ENCODE results near the gene NANOS3. TPM values are rescaled to one million over a fixed set of nuclear protein-coding genes. Genes with fewer than 3 reads are reported as not detected.

Gene NANOS3
- total and polyA plus RNA-seq, 10 of the 15 experiments (the other 5 are each of a cell fraction or from before 2014, with no cell fraction given), result 0.31 to 1.7 (median 0.81) TPM

DNA sequence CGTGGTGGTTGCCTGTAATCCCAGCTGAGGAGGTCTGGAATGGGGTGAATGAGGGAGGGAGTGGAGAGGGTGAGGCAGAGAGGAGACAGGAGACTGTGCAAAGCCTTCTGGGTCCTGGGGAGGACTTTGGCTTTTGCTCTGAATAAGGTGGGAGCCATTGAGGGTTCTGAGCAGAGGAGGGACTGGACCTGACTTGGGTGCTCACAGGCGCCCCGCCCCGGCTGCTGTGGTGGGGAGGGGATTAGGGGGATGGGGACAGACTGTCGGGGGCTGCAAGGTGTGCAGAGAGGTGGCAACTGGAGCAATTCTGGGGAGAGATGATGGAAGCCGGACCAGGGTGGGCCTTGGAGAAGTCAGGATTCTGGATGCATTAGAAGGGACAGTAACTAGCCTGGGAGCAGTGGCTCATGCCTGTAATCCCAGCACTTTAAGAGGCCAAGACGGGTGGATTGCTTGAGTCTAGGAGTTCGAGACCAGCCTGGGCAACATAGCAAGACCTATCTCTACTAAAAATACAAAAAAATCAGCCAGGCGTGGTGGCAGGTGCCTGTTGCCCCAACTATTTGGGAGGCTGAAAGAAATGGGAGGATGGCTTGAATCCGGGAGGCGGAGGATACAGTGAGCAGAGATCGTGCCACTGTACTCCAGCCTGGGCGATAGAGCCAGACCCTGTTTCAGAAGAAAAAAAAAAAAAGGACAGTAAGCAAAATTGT, 16.1 kb upstream of the NANOS3 start:
- ChIA-PET SMC1A (ENCODE audit: uncharacterized antibody, unreplicated experiment) (interaction anchor here (0.5 to 4.6 kb wide), 18 partner anchors 8 to 828 kb away, joined by 3 to 65 read pairs (median 11); partner anchors contain the start of genes C19orf53 and ZSWIM4), RAD21 (ENCODE audit: unreplicated experiment) (interaction anchor here (0.9 to 6.2 kb wide), 18 partner anchors 8 to 589 kb away, joined by 3 to 70 read pairs (median 17); partner anchors contain the start of genes C19orf53 and ZSWIM4), CTCF (interaction anchor here (0.6 to 4.6 kb wide), 17 partner anchors 8 to 229 kb away, joined by 3 to 136 read pairs (median 6); partner anchors contain the start of genes MISP3 and ZSWIM4), POLR2A (interaction anchor here (0.5 to 8.5 kb wide), 15 partner anchors 9 to 708 kb away, joined by 3 to 85 read pairs (median 8); partner anchors contain the start of genes C19orf53 and ZSWIM4)
- 68% methylated on average over 13 of the region's 13 CpGs for WGBS (ENCODE audit: insufficient coverage, insufficient replicate concordance, low lambda C conversion rate, missing lambda C conversion rate)
- no peaks in the 10 kb centered on the region for H3K79me2 ChIP-seq (ENCODE audit: control insufficient read depth, insufficient read depth, low read length)
- peak overlapping the region; percentile 74; the same call in 1 of the 2 replicates for H3K4me3 ChIP-seq
- FAIRE-seq (peak; percentile 84), DNase-seq (ENCODE audit: low read depth, low spot score) (no peak), ATAC-seq (no peak)
- intact Hi-C loops (cut with micrococcal nuclease; ENCODE audit: unreplicated experiment) (loop anchor here (1.0 to 5.0 kb wide), 3 partner anchors 14 to 584 kb away; no protein-coding TSS in a partner anchor), in situ Hi-C loops (cut with MboI) (loop anchor here (5.0 kb wide), 3 partner anchors 79 to 584 kb away; no protein-coding TSS in a partner anchor)
- peak overlapping the region; percentile 98; the same call in 1 of the 2 replicates for H3K4me2 ChIP-seq (ENCODE audit: control insufficient read depth, insufficient read depth)
- no peaks in the 10 kb centered on the region for H3K36me3 ChIP-seq (ENCODE audit: control insufficient read depth in 2 of 2, insufficient read depth in 2 of 2, low read length in 1 of 2)
- no peaks in the 10 kb centered on the region for H4K20me1 ChIP-seq (ENCODE audit: control insufficient read depth, insufficient read depth)
- peak overlapping the region; percentile 87 for H2AFZ ChIP-seq (ENCODE audit: control insufficient read depth, low read depth, low read length)
- peaks cover 0 to 1% of the 10 kb centered on the region in 2 experiments; a peak in 2 of 4 replicates for H3K27me3 ChIP-seq (replicated peaks in 1 of 2; ENCODE audit: control insufficient read depth in 2 of 2, insufficient read depth in 2 of 2, low read length in 1 of 2)
- peak overlapping the region; percentile 96 for H3K9ac ChIP-seq (ENCODE audit: control insufficient read depth, insufficient read depth, low read length)
- H3K4me1 ChIP-seq (ENCODE audit: control insufficient read depth, insufficient read depth, low read length), result peaks cover 8% of the 10 kb centered on the region
- peak overlapping the region; percentile 99 for H3K27ac ChIP-seq (ENCODE audit: control insufficient read depth, insufficient read depth)
- no peak for TF ChIP-seq ZZZ3 (IDR thresholded peaks at IDR 0.05; ENCODE audit: control insufficient read depth, insufficient read length, low read depth)
- TF ChIP-seq, protein P1, sequence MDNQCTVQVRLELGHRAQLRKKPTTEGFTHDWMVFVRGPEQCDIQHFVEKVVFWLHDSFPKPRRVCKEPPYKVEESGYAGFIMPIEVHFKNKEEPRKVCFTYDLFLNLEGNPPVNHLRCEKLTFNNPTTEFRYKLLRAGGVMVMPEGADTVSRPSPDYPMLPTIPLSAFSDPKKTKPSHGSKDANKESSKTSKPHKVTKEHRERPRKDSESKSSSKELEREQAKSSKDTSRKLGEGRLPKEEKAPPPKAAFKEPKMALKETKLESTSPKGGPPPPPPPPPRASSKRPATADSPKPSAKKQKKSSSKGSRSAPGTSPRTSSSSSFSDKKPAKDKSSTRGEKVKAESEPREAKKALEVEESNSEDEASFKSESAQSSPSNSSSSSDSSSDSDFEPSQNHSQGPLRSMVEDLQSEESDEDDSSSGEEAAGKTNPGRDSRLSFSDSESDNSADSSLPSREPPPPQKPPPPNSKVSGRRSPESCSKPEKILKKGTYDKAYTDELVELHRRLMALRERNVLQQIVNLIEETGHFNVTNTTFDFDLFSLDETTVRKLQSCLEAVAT (IDR thresholded peaks at IDR 0.05), result 0 out of 2 replicates have a peak, but pooled peaks have one; percentile 17
- TF ChIP-seq MTA3 (IDR thresholded peaks at IDR 0.05; ENCODE audit: borderline replicate concordance, low read length), result no peak
- TF ChIP-seq HDGF (IDR thresholded peaks at IDR 0.05), result peak; percentile 34; the same call in 1 of the 2 replicates
- no TSS peak for BruUV-seq (replicated peaks)
- H3K9me3 ChIP-seq (replicated peaks; ENCODE audit: control insufficient read depth, insufficient read depth, low read length), result no peaks in the 10 kb centered on the region
